ENCODE measurements around the gene CD200R1. TPM values are rescaled to one million over a fixed set of nuclear protein-coding genes. Genes with fewer than 3 reads are reported as not detected.

The CD200R1 gene
- total RNA-seq, 1 experiment from 2014 or later, result not detected

- POLR2A ChIA-PET, result interaction anchor here (0.9 to 1.1 kb wide), 2 partner anchors 11 to 18 kb away, joined by 3 to 5 read pairs; partner anchors contain the start of gene GTPBP8
- CTCF ChIA-PET, result interaction anchor here (1.6 kb wide), 1 partner anchor 274 kb away, joined by 3 read pairs; no protein-coding TSS in a partner anchor
- Histone ChIP-seq H3K9ac (ENCODE audit: low read length) (no peak overlapping the region), H3K27ac (ENCODE audit: low read depth, low read length) (no peak overlapping the region), H3K4me1 (ENCODE audit: control insufficient read depth in 1 of 2, insufficient read depth in 2 of 2, low read length in 2 of 2) (no peaks in the 10 kb centered on the region), H3K79me2 (ENCODE audit: insufficient read depth, low read length) (peaks cover 50% of the 10 kb centered on the region), H3K4me2 (ENCODE audit: low read length) (no peak overlapping the region), H3K9me2 (ENCODE audit: insufficient read depth) (no peaks in the 10 kb centered on the region), H3K4me3 (replicated peaks in 1 of 2; ENCODE audit: low read depth in 1 of 2, low read length in 2 of 2) (no peak overlapping the region), H2AFZ (ENCODE audit: low read depth, low read length, poor library complexity, severe bottlenecking) (no peak overlapping the region), H3K9me3 (ENCODE audit: control insufficient read depth in 1 of 2, insufficient read depth in 1 of 2, low read depth in 1 of 2, low read length in 2 of 2) (no peaks in the 10 kb centered on the region), H4K20me1 (ENCODE audit: insufficient read depth) (no peaks in the 10 kb centered on the region), H3K27me3 (ENCODE audit: insufficient read depth, low read length) (no peaks in the 10 kb centered on the region), H3K36me3 (ENCODE audit: control insufficient read depth in 1 of 2, insufficient read depth in 2 of 2, low read length in 2 of 2) (peaks cover 45 to 54% of the 10 kb centered on the region in 2 experiments)
- intact Hi-C loops (cut with micrococcal nuclease), result no loop called here
- no peak for ATAC-seq
- BruUV-seq (replicated peaks), result no TSS peak
- TF ChIP-seq REST (IDR thresholded peaks at IDR 0.05; ENCODE audit: low read depth), result no peak
- no peak for TF ChIP-seq SIN3A (IDR thresholded peaks at IDR 0.05; ENCODE audit: low read depth)
- no peak for TF ChIP-seq POLR2AphosphoS5 (IDR thresholded peaks at IDR 0.05; ENCODE audit: low read depth, low read length)
- no peak for TF ChIP-seq ATF3 (IDR thresholded peaks at IDR 0.05)
- TF ChIP-seq CTCF (IDR thresholded peaks at IDR 0.05 in 2 of 3, conservative IDR thresholded peaks at IDR 0.05 in 1 of 3; ENCODE audit: borderline replicate concordance in 1 of 3, insufficient read depth in 1 of 3, low read depth in 2 of 3, low read length in 2 of 3), result no peak
- TF ChIP-seq ZNF274 (IDR thresholded peaks at IDR 0.05; ENCODE audit: low read depth, low read length), result no peak
- RAD21 ChIA-PET (ENCODE audit: low non-redundant PET in 1 of 2, low total read pairs in 2 of 2, uncharacterized antibody in 2 of 2, unreplicated experiment in 2 of 2), result interaction anchor here in 1 of 2 experiments (0.5 kb wide), 1 partner anchor 11 kb away, joined by 4 read pairs; a partner anchor contains a TSS
- DNase-seq (ENCODE audit: low read depth, low spot score), result no peak
Measured at GRCh38 chr3:113008117-113008516, 33.2 kb upstream of the CD200R1 start.

Measured in HCT116 (cell line).